NT2/D1 (cell line): ENCODE data around the gene CLEC16A.

Experiments
- SUZ12 ChIP-seq: IDR thresholded peaks from 2 replicates; pipeline ENCODE4 v1.6.1; 2011; ENCODE audit not compliant: insufficient read length, insufficient read depth; ENCODE audit errors: extremely low read depth
- YY1 ChIP-seq: IDR thresholded peaks from 2 replicates; pipeline ENCODE4 v1.6.1; 2011; ENCODE audit not compliant: insufficient read length, insufficient read depth

- no peak for TF ChIP-seq YY1
- TF ChIP-seq SUZ12 = no peak
These were observed 113.5 kb downstream of the CLEC16A start for GRCh38 chr16:11057711-11058345.
